HuH-7 (cell line): ENCODE measurements around the gene HES1.
A peak's percentile ranks its signal among the peaks of the same experiment; 100 is the strongest.
"Not testable (repeated sequence)": the region's sequence is repeated elsewhere in the genome, so short reads cannot be mapped to it uniquely, and the experiment has no call there.

ENCODE experiments used
- DNase-seq: peaks from one replicate; pipeline ENCODE4 v3.0.0; 2011; ENCODE audit warnings: low spot score

The HES1 gene

DNA sequence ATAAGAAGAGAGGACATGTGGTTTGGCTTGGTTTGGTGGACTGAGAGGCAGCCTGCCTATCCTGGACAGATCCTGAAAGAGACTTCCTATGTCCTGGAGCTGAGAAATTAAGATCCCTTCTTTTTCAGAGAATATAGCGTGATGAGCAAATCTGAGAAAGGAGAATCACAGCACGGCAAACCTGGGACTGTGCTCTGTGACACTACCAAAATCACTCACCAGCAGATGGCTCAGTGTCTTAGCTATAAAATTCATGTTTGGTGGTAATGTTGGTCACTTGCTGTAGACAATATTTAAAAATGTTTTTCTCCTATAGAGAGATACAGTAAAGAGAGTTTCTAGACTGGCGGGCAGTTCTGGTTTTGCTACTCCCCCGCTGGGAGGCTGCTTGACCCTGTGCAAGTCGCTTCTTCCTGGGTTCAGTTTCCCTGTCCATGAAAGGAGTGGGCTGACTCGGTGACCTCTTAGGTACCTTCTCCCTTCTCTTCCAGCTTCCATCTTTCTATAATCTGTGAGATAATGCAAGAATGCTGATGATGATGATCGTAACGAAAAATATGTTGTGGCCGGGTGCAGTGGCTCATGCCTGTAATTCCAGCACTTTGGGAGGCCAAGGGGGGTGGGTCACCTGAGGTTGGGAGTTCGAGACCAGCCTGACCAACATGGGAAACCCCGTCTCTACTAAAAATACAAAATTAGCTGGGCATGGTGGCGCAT lies 7.6 kb upstream of the HES1 start:
- no peak for DNase-seq

DNA sequence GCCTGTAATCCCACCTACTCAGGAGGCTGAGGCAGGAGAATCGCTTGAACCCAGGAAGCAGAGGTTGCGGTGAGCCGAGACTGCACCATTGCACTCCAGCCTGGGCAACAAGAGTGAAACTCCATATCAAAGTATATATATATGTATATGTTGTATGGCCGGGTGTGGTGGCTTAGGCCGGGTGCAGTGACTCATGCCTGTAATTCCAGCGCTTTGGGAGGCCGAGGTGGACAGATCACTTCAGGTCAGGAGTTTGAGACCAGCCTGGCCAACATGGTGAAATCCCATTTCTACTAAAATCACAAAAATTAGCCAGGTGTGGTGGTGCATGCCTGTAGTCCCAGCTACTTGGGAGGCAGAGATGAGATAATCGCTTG lies 7.0 kb upstream of the HES1 start:
- not testable (repeated sequence) for DNase-seq

DNA sequence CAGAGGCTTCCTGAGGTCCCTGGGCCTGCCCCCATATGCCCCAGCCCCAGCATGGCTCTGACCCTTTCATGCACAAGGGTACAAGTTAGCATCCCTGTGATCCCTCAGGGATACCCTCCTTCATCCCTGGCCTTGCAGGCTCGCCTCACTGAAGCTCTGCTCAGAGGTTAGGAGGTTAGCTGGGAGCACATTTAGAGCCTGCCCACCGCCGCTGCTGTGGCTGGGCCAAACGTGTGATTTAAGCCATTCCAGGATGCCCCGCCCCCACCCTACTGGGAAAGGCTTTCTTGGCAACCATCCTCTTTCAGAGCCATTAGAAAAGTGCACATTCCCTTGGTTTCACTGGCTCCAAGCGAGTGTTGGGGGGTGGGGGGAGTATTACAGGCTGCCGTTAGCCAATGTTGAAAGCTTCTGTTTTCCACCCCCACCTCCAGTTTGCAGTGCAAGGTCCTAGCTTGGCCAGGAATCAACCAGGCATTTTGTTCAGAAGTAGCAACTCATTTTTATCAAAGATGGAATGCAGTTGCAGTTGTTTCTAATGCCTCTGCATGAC lies 6.3 kb upstream of the HES1 start:
- DNase-seq: no peak

DNA sequence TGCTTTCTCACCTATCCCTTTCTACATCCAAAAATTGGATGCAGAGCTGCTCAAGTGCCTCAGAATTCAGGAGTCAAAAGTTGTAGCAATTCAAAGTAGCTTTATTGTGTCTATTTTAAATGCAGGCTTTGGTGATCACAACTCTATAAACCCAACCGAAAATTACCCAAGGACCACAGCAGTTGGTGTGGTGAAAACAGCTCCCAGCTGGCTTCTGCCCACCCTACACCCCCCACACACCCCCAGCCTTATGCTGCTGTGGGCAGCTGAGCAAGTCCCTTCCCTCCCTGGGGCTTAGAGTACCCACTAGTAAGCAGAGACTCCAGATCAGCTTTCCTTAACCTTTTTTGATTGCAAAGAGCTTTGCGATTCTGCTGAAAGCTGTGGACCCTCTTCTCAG lies 5.8 kb upstream of the HES1 start:
- no peak for DNase-seq

DNA sequence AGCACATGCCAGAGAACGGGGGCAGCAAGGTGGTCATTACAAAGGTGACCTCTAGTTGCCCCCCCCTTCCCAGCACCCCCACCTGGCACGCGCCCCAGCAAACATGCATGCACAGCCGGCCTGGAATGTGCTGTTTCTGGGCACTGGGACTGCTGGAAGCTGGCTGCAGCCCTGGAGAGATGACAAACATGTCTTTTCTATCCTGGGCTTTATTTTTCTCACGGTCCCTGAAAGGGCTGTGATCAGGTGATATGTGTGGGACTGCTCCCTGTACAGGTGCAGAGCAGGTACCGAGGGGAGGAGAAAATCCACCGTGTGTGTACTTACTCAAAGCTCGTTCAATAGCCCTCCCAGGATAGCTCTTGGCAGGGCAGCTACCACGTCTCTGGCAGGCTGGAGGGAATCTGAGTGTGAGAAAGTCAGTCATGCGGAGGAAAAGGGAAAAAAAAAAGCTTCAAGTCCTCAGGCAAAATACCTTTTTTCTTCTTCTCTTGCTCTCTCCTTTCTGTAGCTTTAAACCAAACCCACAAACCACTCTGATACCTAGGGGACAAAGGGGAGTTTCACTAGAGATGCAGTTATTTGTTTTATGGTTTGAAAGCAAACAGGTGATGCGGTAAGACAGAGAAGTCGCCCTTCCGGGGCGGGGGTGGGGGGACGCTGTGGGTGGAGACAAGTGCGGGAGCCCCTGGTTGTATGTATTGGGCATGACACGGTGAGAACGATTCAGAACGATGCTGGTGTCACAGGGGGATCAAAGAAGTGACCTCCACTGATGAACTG lies 5.0 kb upstream of the HES1 start:
- DNase-seq: peak; percentile 53

DNA sequence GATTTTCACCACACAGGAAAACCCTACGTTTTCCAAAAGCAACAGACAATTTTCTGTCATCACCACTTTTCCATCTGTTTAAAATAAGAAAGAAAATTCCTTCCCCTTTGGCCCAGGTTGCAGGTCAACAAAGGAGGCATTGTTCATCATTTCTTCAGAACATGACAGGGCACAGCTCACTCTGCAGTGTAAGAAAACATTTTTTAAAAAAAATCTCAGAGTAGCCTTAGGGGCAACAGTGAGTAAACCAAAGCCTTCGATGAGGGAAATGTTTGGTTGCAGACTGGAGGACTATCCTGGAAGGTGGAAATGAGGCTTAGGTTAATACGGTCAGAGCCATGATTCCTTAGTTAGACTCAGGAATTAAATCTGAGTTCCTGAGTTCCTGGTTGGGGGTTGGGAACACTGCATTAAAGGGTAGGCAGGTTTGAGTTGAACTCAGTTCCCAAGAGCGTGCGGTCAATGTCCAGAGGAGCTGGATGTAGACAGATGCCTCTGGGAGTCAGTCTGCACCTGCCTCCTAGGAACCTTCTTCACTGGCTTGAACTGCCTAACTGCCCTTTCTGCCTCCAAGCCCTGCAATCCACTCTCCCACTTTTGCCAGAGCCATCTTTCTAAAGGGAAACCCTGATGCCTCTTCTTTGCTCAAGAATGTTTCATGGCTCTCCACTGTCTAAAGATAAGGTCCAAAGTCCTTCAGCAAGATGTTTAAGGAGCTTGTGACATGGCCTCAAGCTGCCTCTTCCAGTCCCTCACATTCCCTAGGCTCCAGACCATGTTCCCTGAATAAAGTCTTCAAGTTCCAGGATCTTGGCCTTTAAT lies 3.3 kb upstream of the HES1 start:
- DNase-seq: no peak

DNA sequence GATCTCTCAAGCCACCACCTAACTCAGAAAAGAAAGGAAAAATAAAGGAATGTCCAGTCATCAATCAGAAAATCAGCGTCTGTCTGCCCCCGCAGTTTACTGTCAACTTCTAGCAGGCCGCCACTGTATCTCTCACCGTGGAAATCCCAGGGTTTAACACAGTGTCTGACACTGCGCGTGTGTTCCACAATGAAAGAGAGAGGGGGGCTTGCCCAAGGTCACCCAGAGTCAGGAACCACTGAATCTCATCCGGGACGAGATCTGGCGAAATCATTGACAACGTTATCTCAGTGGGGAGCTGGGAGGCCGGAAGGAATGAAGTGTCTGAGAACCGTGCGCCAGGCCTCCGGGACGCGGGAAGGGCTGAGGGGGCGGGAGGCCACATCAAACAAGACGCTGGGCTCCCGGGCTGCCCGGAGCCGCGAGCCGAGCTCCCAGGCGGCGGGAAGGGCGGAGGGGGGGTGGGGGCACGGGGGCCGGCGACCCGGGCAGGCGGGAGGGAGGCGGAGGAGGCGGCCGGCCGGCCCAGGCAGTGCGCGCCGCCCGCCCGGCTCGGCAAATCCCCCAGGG lies 2.2 kb upstream of the HES1 start:
- no peak for DNase-seq

DNA sequence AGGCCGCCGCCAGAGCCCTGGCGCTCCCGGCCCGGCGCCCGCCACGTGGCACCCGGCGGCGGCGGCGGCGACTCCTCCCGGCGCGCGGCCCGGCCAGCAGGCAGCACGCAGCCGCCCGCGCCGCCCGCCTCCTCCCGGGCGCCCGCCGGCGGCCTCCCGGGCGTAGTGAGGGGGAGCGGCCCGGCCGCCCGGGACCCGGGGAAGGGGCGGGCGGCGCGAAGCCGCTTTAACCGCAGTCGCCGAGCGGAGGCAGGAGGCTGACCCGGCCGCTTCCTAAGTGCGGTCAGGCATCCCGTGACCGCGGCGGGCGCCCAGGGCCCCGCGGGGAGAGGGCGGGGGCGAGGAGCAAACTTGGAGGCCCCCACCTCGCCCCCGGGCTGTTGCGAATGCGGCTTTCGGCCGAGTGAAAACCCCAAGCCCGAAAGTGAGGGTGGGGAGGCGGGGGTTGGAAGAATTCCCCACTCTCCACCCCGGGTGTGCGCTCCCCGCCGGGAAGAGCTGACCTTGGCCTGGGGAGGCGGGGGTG lies 1.7 kb upstream of the HES1 start:
- no peak for DNase-seq

DNA sequence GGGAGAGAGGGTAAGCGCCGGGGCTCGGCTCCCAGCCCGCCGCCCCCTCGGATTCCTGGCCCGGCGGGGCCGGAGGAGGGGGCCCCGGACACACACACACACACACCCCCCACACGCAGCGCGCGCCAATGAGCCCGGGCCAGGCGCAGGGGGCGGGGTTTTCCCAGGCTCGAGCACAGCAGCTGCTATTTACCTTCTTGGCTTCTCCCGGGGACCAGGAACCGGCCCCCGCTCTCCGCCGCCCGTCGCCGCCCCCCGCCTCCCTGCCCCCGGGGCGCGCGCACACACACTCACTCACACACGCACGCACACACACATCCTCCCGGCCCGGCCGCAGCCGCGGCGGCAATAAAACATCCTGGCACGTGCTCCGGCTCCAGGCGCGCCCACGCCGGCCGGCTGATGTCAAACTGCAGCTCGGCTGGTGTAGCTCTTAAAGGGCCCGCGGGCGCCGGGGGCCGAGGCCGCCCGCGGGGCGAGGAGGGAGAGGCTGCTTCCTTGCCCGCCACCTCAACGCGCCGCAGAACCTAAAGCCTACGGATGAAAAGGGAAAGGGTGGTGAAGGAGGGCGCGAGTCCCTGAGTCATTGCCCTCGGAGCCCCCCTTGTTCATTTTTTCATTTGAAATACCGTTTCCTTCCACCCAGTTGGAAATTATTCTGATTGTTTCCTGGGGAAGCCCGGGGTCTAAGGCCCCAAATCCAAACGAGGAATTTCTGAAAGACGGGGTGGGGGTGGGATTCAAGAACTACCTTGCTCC lies 1.0 kb upstream of the HES1 start:
- peak; percentile 87 for DNase-seq

DNA sequence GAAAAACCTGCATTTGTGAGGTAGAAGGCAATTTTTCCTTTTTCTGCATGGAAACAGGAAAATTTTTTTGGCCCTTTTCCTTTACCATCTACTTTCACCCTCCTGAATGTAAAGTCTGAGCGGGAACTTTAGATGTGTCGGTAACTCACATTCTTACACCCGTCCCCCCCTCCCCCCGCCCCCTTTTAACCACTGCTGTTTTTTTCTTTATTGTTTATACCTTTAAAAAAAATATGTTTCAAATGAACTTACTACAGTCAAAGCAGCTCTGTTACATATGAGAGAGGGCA lies 487 bp upstream of the HES1 start:
- DNase-seq: no peak

DNA sequence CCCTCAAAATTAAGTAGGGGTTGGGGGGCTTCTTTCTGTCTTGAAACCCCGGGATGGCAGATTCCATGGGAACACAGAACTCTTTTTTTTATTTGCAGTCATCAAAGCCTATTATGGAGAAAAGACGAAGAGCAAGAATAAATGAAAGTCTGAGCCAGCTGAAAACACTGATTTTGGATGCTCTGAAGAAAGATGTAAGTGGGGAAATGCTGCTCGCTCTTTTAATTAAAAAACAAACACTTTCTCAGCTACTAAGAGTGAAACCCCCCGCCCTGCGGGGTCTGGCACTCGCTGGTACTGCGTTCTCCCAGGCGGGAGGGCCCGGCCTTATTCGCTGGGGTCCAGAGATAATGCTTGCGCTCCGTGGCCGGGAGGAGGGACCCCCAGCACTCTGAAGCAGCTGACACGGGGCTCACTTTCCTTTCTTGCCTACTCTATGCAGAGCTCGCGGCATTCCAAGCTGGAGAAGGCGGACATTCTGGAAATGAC lies 615 bp downstream of the HES1 start:
- no peak for DNase-seq

DNA sequence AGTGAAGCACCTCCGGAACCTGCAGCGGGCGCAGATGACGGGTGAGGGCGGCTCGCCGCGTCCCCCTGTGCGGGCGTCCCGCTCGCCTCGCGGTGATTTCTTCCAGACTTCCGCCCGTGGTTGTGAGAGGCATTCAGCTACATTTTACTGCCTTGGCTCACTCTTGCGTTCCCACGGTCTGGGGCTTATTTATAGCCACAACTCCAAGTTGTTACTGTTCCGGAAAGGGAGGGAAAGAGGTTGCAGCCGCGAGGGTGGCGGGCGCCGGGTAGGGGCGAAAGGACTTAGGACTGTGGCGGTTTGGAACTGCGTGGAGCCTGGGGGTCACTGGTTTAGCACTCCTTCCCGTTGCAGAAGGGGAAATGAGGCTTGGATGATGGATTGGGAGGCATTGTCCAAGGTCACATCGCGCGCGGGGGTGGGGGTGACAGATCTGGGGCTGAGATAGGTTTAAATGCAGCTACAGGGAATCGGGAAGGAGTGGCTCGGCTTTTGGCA lies 1.1 kb downstream of the HES1 start:
- DNase-seq: no peak

DNA sequence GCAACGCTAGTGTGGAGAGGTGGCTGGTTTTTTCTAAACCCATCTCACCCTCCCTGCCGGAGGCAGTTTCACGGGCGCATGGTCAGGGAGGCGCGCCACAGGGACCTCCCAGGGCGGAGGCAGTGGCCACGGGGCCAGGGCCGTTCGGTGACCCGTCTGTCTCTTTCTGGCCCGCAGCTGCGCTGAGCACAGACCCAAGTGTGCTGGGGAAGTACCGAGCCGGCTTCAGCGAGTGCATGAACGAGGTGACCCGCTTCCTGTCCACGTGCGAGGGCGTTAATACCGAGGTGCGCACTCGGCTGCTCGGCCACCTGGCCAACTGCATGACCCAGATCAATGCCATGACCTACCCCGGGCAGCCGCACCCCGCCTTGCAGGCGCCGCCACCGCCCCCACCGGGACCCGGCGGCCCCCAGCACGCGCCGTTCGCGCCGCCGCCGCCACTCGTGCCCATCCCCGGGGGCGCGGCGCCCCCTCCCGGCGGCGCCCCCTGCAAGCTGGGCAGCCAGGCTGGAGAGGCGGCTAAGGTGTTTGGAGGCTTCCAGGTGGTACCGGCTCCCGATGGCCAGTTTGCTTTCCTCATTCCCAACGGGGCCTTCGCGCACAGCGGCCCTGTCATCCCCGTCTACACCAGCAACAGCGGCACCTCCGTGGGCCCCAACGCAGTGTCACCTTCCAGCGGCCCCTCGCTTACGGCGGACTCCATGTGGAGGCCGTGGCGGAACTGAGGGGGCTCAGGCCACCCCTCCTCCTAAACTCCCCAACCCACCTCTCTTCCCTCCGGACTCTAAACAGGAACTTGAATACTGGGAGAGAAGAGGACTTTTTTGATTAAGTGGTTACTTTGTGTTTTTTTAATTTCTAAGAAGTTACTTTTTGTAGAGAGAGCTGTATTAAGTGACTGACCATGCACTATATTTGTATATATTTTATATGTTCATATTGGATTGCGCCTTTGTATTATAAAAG lies 1.8 kb downstream of the HES1 start:
- peak; percentile 67 for DNase-seq

DNA sequence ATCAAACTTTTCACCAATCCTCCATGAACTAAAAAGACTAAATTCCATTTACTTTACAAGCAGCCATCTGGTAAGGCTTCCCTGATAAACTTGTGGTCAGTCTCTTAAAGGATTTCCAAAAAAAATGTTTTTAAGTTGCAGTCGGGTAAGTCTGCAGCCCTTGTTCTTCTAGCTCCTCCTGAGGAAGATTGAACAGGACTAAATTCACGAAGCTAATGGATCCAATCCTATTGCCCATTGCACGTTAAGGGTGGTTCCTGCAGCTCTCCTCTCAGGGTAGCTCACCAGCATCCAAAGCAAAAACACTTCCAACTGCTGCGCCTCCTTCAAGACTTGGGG lies 2.8 kb downstream of the HES1 start:
- DNase-seq: no peak

DNA sequence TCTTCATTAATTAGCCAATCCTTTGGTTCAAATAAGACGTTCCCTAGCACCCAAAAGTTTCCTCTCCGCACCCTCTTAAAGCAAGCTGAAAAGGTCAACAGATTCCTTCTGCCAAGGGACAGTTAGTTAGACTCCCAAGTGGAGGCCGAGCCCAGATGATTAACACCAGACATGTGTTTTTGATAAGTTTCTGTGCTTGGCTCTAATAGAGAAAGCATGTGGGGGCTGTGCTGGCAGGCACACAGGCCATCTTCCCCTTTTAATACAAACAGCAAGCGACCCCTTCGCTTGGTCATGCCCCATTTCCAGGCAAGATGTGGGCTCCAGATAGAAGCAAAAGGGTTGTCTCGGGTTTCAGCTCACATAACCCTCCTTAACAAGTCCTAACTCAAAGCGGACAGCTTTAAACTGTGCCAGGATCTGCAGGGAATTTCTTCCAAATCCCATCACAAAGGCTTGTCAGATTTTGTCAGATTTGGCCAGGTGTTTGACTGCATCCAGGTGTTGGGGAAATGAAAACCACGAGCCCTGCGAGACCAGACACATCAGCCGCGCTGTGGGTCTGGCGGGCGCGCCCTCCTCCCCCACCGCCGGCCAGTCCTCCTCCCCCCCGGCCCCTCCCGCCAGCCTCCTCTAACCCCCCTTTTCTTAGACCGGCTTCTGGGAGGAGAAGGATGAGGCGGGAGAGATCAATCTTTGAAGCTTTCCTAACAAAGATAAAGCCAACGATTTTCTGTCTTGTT lies 3.3 kb downstream of the HES1 start:
- peak; percentile 47 for DNase-seq

DNA sequence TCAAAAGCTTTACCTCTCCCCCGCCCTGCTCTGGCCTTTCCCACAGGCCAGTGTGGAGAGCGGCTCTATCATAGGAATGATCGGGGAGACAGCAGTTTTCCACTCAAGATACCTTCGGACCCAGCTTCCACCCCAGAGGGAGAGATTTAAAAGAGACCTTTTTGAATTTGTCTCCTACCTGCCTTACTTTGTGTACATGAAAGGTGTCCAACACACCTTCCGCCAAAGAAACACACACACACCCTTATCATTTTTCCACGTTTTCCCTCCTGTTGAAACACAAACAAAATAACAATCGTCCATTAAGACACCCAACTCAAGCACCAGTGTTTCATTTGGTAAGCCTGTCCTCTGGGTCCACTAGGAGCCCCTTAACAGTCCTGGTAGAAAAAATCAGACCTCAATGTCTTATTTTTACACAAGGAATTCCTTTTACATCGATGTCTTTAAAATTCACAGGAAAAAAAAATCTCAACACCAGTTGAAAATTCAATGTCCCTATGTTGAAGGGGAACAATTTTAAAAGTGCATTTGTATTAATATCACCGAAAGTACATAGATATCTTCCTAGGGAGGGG lies 4.0 kb downstream of the HES1 start:
- DNase-seq: no peak

DNA sequence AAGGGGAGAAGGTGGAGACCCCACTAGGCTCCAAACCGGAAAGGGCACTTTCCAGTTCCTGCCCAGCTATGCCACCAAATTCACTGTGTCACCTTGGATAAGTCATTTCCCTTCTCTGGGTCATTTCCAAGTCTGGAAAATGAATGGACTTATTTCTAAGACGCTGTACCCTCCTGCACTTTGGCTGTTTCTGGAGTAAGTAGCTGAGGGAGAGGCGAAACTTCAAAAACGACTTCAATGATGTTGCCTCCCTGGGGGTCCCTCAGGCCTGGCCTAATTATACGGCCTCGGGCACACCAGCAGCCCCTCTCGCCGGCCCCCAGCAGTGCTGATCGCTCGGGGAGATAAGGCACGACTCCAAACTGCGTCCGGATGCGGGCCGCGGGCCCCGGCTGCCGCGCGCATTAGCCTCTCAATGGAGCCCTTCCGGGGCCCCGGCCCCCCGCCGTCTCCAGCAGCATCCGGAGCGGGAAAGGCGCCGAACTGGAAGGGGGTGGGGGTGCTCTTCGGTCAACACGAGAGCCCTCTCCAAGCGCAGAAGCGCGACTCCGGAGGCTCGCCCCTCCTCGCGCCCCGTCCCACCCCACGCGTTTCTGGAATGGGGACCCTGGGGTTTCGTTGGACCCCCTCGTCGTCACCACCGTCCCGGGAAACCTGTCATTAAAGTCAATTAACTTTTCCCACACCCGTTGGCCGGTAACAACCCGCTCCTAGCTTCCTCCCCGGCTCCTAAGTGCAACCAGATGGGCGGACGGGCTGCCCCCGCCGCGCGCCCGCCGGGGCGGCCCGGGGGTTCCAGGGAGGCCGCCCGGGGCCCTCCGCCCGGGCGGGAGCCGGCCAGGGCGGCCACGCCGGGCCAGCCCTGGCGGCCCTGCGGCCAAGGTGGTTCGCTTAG lies 4.8 kb downstream of the HES1 start:
- DNase-seq: peak; percentile 55
